Gastroesophageal sphincter (tissue), 3 donors: Measurements from ENCODE around the gene C12orf57.

Source experiments
- POLR2AphosphoS5 ChIP-seq: sonication (generic); formaldehyde crosslinking; IDR thresholded peaks from one replicate; pipeline ENCODE4 v1.6.1; 2017; ENCODE audit warnings: antibody characterized with exemption
- TF ChIP-seq, protein P1 (sequence below), 4 experiments: fragments of 200-600 bp in 2 of 4; fragments of 450-650 bp in 2 of 4; sonication (generic) in 1 of 4; IDR thresholded peaks; one replicate each; pipeline ENCODE4 v1.5.1; 2017 to 2019; ENCODE audit warnings: antibody characterized with exemption in 4 of 4, mild to moderate bottlenecking in 2 of 4, moderate library complexity in 2 of 4

DNA sequence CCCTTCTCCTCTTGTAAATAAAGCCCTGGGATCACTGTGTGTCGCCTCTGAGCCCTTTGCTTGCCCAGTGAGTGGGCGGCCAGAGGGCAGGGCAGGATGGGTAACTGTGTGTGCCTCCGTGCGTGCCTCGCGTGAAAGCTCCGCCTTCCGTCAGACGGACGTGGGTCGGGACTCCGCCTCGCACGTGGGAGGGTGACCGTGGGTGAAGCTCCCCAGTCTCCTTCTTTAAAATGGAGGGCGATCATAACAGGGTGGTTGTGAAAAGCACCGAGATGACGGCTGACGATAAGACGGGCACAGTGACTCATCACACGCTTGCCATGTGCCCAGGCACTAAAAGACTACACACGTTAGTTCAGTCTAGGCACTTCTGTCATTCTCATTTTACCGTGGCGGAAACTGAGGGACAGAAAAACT is 17.5 kb downstream of the C12orf57 start:
- TF ChIP-seq POLR2AphosphoS5 = no peak
- TF ChIP-seq, protein P1, sequence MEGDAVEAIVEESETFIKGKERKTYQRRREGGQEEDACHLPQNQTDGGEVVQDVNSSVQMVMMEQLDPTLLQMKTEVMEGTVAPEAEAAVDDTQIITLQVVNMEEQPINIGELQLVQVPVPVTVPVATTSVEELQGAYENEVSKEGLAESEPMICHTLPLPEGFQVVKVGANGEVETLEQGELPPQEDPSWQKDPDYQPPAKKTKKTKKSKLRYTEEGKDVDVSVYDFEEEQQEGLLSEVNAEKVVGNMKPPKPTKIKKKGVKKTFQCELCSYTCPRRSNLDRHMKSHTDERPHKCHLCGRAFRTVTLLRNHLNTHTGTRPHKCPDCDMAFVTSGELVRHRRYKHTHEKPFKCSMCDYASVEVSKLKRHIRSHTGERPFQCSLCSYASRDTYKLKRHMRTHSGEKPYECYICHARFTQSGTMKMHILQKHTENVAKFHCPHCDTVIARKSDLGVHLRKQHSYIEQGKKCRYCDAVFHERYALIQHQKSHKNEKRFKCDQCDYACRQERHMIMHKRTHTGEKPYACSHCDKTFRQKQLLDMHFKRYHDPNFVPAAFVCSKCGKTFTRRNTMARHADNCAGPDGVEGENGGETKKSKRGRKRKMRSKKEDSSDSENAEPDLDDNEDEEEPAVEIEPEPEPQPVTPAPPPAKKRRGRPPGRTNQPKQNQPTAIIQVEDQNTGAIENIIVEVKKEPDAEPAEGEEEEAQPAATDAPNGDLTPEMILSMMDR (IDR thresholded peaks at IDR 0.05) = no peak
